GM13976 (cell line): ENCODE results near the gene AIP.
"Not testable (repeated sequence)": the region's sequence is repeated elsewhere in the genome, so short reads cannot be mapped to it uniquely, and the experiment has no call there.

Experiments
- DNase-seq: peaks from one replicate; pipeline ENCODE4 v3.0.0; 2012; ENCODE audit warnings: low spot score
- CTCF ChIP-seq: IDR thresholded peaks from 2 replicates; pipeline ENCODE4 v1.5.1; 2012; ENCODE audit warnings: borderline replicate concordance, mild to moderate bottlenecking; ENCODE audit not compliant: insufficient read depth; ENCODE audit errors: extremely low read depth, missing control alignments, control extremely low read depth
- in situ Hi-C: fragments of 300-500 bp; cut with MboI; formaldehyde crosslinking; loops from one replicate; pipeline ENCODE4 v1.12.0; 2022; ENCODE audit warnings: low sequenced_read_pairs, mixed read lengths, inconsistent platforms; ENCODE audit not compliant: unreplicated experiment

Gene AIP

GRCh38 chr11:67464411-67465188, 18.2 kb upstream of the AIP start:
- in situ Hi-C loops: no loop called here
- peak; percentile 96 for DNase-seq
- TF ChIP-seq CTCF: no peak

GRCh38 chr11:67465189-67465510, 17.7 kb upstream of the AIP start:
- in situ Hi-C loops: no loop called here
- TF ChIP-seq CTCF: no peak
- DNase-seq: no peak

GRCh38 chr11:67465530-67465929, 17.3 kb upstream of the AIP start:
- in situ Hi-C loops, DNase-seq: not testable (repeated sequence)

- TF ChIP-seq CTCF: no peak
- DNase-seq: no peak
- in situ Hi-C loops: no loop called here
Measured at GRCh38 chr11:67466367-67466766, 16.5 kb upstream of the AIP start.

- in situ Hi-C loops: no loop called here
- DNase-seq: no peak
- no peak for TF ChIP-seq CTCF
Measured at GRCh38 chr11:67466962-67467771, 15.7 kb upstream of the AIP start.

- no peak for DNase-seq
- in situ Hi-C loops: no loop called here
- no peak for TF ChIP-seq CTCF
Measured at GRCh38 chr11:67468056-67468455, 14.8 kb upstream of the AIP start.

GRCh38 chr11:67468456-67468758, 14.4 kb upstream of the AIP start:
- DNase-seq: no peak
- in situ Hi-C loops: no loop called here
- no peak for TF ChIP-seq CTCF
